Transverse colon (tissue), 3 donors: ENCODE data around the gene PTPRD.

Experiments used
- CTCF ChIP-seq, 5 experiments: fragments of 200-600 bp in 3 of 5; fragments of 450-650 bp in 2 of 5; sonication (generic) in 3 of 5; IDR thresholded peaks; 1 replicate in 2 of 5; 2 replicates in 3 of 5; pipeline ENCODE4 v1.5.1; 2016 to 2017; ENCODE audit warnings: antibody characterized with exemption in 5 of 5, inconsistent platforms in 3 of 5, mild to moderate bottlenecking in 2 of 5, moderate library complexity in 1 of 5
- POLR2A ChIP-seq: fragments of 450-650 bp; IDR thresholded peaks from one replicate; pipeline ENCODE4 v1.6.1; 2016; ENCODE audit warnings: antibody characterized with exemption, mild to moderate bottlenecking, moderate library complexity

- TF ChIP-seq CTCF (IDR thresholded peaks at IDR 0.05) (no peak), POLR2A (no peak)
These were observed 1399.8 kb downstream of the PTPRD start for GRCh38 chr9:9212963-9213362.
